H1 (cell line): Measurements from ENCODE around the gene SENP7. TPM values are rescaled to one million over a fixed set of nuclear protein-coding genes. Genes with fewer than 3 reads are reported as not detected.

Experiments
- CREB1 ChIP-seq: IDR thresholded peaks from 2 replicates; pipeline ENCODE4 v1.6.1; 2012; ENCODE audit warnings: inconsistent platforms
- EP300 ChIP-seq, 2 experiments: IDR thresholded peaks; 1 replicate in 1 of 2; 2 replicates in 1 of 2; pipeline ENCODE4 v1.6.1; 2011 to 2012; ENCODE audit warnings: low read depth in 2 of 2, low read length in 2 of 2, mild to moderate bottlenecking in 2 of 2, borderline replicate concordance in 1 of 2, inconsistent platforms in 1 of 2, moderate library complexity in 1 of 2
- POU5F1 ChIP-seq: IDR thresholded peaks from 2 replicates; pipeline ENCODE4 v1.6.1; 2011; ENCODE audit warnings: low read depth, mild to moderate bottlenecking, low read length, moderate library complexity
- RBBP5 ChIP-seq: IDR thresholded peaks from 2 replicates; pipeline ENCODE4 v1.7.1; 2012; ENCODE audit warnings: low read depth, mild to moderate bottlenecking, inconsistent platforms, low read length, moderate library complexity, borderline replicate concordance
- RXRA ChIP-seq: IDR thresholded peaks from 2 replicates; pipeline ENCODE4 v1.6.1; 2011; ENCODE audit warnings: low read depth, mild to moderate bottlenecking, low read length, moderate library complexity; ENCODE audit not compliant: insufficient read depth
- SUZ12 ChIP-seq: fragments of 200-600 bp; sonication (generic); IDR thresholded peaks from 2 replicates; pipeline ENCODE4 v1.6.1; 2012; ENCODE audit warnings: mild to moderate bottlenecking, inconsistent platforms, low read length, moderate library complexity, mixed read lengths
- TEAD4 ChIP-seq: IDR thresholded peaks from 2 replicates; pipeline ENCODE4 v1.6.1; 2012; ENCODE audit warnings: low read depth, low read length, inconsistent platforms, mixed read lengths
- ZNF274 ChIP-seq: IDR thresholded peaks from 2 replicates; pipeline ENCODE4 v1.7.0; 2012; ENCODE audit warnings: low read length, borderline replicate concordance; ENCODE audit errors: extremely low read depth
- polyA plus RNA-seq, 7 experiments: library from polyadenylated mRNA; depleted of rRNA in 3 of 7; stranded (reverse) in 5 of 7; unstranded in 2 of 7; fragments of >200 nt in 5 of 7; fragments of 200-250 nt in 2 of 7; gene quantifications; 1 replicate in 5 of 7; 2 replicates in 1 of 7; 4 replicates in 1 of 7; pipeline versions ENCODE4 v1.2.1 to v1.2.3, GENCODE V29; 2011 to 2013; ENCODE audit warnings: missing spikeins in 2 of 7, mixed read lengths in 2 of 7
- total RNA-seq: library from RNA; stranded (reverse); fragmentation: NEBNext Ultra II Directional; extraction: Animal tissue kit (Norgen Biotek cat#: 25700); gene quantifications from 2 replicates; pipeline ENCODE4 v1.2.1, GENCODE V29; 2021
- TF ChIP-seq, protein P1 (sequence below): fragments of 300-600 bp; sonication (generic); IDR thresholded peaks from 2 replicates; pipeline ENCODE4 v1.7.1; 2012; ENCODE audit warnings: low read length, moderate library complexity, mild to moderate bottlenecking, inconsistent platforms; ENCODE audit not compliant: insufficient replicate concordance
- TF ChIP-seq, protein P2 (sequence below): IDR thresholded peaks from 2 replicates; pipeline ENCODE4 v1.6.1; 2012; ENCODE audit warnings: low read length, inconsistent platforms

The SENP7 gene
- total and polyA plus RNA-seq, 2 of the 8 experiments (the other 6 are each of a cell fraction or from before 2014, with no cell fraction given) = 2.8 to 7.8 TPM

GRCh38 chr3:101458387-101458786 lies 54.6 kb downstream of the SENP7 start (continued):
- TF ChIP-seq, protein P1, sequence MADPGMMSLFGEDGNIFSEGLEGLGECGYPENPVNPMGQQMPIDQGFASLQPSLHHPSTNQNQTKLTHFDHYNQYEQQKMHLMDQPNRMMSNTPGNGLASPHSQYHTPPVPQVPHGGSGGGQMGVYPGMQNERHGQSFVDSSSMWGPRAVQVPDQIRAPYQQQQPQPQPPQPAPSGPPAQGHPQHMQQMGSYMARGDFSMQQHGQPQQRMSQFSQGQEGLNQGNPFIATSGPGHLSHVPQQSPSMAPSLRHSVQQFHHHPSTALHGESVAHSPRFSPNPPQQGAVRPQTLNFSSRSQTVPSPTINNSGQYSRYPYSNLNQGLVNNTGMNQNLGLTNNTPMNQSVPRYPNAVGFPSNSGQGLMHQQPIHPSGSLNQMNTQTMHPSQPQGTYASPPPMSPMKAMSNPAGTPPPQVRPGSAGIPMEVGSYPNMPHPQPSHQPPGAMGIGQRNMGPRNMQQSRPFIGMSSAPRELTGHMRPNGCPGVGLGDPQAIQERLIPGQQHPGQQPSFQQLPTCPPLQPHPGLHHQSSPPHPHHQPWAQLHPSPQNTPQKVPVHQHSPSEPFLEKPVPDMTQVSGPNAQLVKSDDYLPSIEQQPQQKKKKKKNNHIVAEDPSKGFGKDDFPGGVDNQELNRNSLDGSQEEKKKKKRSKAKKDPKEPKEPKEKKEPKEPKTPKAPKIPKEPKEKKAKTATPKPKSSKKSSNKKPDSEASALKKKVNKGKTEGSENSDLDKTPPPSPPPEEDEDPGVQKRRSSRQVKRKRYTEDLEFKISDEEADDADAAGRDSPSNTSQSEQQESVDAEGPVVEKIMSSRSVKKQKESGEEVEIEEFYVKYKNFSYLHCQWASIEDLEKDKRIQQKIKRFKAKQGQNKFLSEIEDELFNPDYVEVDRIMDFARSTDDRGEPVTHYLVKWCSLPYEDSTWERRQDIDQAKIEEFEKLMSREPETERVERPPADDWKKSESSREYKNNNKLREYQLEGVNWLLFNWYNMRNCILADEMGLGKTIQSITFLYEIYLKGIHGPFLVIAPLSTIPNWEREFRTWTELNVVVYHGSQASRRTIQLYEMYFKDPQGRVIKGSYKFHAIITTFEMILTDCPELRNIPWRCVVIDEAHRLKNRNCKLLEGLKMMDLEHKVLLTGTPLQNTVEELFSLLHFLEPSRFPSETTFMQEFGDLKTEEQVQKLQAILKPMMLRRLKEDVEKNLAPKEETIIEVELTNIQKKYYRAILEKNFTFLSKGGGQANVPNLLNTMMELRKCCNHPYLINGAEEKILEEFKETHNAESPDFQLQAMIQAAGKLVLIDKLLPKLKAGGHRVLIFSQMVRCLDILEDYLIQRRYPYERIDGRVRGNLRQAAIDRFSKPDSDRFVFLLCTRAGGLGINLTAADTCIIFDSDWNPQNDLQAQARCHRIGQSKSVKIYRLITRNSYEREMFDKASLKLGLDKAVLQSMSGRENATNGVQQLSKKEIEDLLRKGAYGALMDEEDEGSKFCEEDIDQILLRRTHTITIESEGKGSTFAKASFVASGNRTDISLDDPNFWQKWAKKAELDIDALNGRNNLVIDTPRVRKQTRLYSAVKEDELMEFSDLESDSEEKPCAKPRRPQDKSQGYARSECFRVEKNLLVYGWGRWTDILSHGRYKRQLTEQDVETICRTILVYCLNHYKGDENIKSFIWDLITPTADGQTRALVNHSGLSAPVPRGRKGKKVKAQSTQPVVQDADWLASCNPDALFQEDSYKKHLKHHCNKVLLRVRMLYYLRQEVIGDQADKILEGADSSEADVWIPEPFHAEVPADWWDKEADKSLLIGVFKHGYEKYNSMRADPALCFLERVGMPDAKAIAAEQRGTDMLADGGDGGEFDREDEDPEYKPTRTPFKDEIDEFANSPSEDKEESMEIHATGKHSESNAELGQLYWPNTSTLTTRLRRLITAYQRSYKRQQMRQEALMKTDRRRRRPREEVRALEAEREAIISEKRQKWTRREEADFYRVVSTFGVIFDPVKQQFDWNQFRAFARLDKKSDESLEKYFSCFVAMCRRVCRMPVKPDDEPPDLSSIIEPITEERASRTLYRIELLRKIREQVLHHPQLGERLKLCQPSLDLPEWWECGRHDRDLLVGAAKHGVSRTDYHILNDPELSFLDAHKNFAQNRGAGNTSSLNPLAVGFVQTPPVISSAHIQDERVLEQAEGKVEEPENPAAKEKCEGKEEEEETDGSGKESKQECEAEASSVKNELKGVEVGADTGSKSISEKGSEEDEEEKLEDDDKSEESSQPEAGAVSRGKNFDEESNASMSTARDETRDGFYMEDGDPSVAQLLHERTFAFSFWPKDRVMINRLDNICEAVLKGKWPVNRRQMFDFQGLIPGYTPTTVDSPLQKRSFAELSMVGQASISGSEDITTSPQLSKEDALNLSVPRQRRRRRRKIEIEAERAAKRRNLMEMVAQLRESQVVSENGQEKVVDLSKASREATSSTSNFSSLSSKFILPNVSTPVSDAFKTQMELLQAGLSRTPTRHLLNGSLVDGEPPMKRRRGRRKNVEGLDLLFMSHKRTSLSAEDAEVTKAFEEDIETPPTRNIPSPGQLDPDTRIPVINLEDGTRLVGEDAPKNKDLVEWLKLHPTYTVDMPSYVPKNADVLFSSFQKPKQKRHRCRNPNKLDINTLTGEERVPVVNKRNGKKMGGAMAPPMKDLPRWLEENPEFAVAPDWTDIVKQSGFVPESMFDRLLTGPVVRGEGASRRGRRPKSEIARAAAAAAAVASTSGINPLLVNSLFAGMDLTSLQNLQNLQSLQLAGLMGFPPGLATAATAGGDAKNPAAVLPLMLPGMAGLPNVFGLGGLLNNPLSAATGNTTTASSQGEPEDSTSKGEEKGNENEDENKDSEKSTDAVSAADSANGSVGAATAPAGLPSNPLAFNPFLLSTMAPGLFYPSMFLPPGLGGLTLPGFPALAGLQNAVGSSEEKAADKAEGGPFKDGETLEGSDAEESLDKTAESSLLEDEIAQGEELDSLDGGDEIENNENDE = no peak
- TF ChIP-seq EP300 (IDR thresholded peaks at IDR 0.05; ENCODE audit: borderline replicate concordance in 1 of 2, low read depth in 2 of 2, low read length in 2 of 2) = no peak
- TF ChIP-seq RXRA = no peak
- TF ChIP-seq RBBP5 = no peak
- TF ChIP-seq TEAD4 = no peak
- TF ChIP-seq CREB1 = no peak
- TF ChIP-seq, protein P2, sequence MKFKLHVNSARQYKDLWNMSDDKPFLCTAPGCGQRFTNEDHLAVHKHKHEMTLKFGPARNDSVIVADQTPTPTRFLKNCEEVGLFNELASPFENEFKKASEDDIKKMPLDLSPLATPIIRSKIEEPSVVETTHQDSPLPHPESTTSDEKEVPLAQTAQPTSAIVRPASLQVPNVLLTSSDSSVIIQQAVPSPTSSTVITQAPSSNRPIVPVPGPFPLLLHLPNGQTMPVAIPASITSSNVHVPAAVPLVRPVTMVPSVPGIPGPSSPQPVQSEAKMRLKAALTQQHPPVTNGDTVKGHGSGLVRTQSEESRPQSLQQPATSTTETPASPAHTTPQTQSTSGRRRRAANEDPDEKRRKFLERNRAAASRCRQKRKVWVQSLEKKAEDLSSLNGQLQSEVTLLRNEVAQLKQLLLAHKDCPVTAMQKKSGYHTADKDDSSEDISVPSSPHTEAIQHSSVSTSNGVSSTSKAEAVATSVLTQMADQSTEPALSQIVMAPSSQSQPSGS = no peak
- TF ChIP-seq POU5F1 = no peak
- no peak for TF ChIP-seq ZNF274
- no peak for TF ChIP-seq SUZ12
